AG04450 (cell line): Measurements from ENCODE around the gene CDKAL1. TPM values are rescaled to one million over a fixed set of nuclear protein-coding genes. Genes with fewer than 3 reads are reported as not detected.
"Not testable (repeated sequence)": the region's sequence is repeated elsewhere in the genome, so short reads cannot be mapped to it uniquely, and the experiment has no call there.

ENCODE experiments used
- CTCF ChIA-PET: fragments of 300-600, 350-600 bp; formaldehyde crosslinking; extraction: SDS; loops from one replicate; lab custom pipeline; 2022; ENCODE audit warnings: antibody characterized with exemption, inconsistent platforms; lab: Charles Lee
- POLR2A ChIA-PET: fragments of 350-600 bp; formaldehyde crosslinking; extraction: SDS; loops from one replicate; lab custom pipeline; 2021; ENCODE audit warnings: antibody characterized with exemption, inconsistent platforms; lab: Yijun Ruan, JAX
- DNase-seq: peaks from one replicate; pipeline ENCODE4 v3.0.0-alpha.2; 2011; ENCODE audit warnings: low read depth, low spot score
- H3K27ac ChIP-seq: one replicate; pipeline ENCODE4 v1.5.1; 2012; ENCODE audit warnings: low read depth, low read length, control low read depth
- H3K27me3 ChIP-seq: one replicate; pipeline ENCODE4 v1.6.0; 2012; ENCODE audit warnings: low read length; ENCODE audit not compliant: control insufficient read depth, insufficient read depth
- H3K4me3 ChIP-seq: 2 replicates; pipeline ENCODE4 v1.5.1; 2011; ENCODE audit warnings: mild to moderate bottlenecking, low read depth, low read length, control low read depth
- H3K9me3 ChIP-seq: 2 replicates; pipeline ENCODE4 v1.5.1; 2012; ENCODE audit warnings: low read length; ENCODE audit not compliant: control insufficient read depth, insufficient read depth
- CTCF ChIP-seq: IDR thresholded peaks from 2 replicates; pipeline ENCODE4 v1.5.1; 2011; ENCODE audit warnings: low read depth, low read length, control low read depth, inconsistent platforms
- polyA plus RNA-seq: library from polyadenylated mRNA; depleted of rRNA; stranded (reverse); fragments of >200 nt; gene quantifications from 2 replicates; pipeline ENCODE4 v1.2.3, GENCODE V29; 2011

The CDKAL1 gene
- polyA plus RNA-seq, 1 experiment: 9.2 TPM

- Histone ChIP-seq H3K27me3 (no peaks in the 10 kb centered on the region), H3K4me3 (no peak overlapping the region), H3K27ac (no peak overlapping the region), H3K9me3 (no peaks in the 10 kb centered on the region)
- no peak for DNase-seq
- ChIA-PET CTCF (interaction anchor here (1.0 to 1.1 kb wide), 2 partner anchors 9 to 11 kb away, joined by 3 to 4 read pairs; no protein-coding TSS in a partner anchor), POLR2A (no interaction called here)
- no peak for TF ChIP-seq CTCF
These were observed 5.1 kb downstream of the CDKAL1 start for GRCh38 chr6:20539387-20539786.

GRCh38 chr6:20540683-20541082 is 6.4 kb downstream of the CDKAL1 start:
- no peak for TF ChIP-seq CTCF
- no peak for DNase-seq
- Histone ChIP-seq H3K27me3 (no peaks in the 10 kb centered on the region), H3K4me3 (no peak overlapping the region), H3K27ac (no peak overlapping the region), H3K9me3 (no peaks in the 10 kb centered on the region)
- POLR2A ChIA-PET: no interaction called here
- CTCF ChIA-PET: interaction anchor here (0.7 to 1.1 kb wide), 2 partner anchors 10 to 268 kb away, joined by 3 read pairs; no protein-coding TSS in a partner anchor

- no peak for DNase-seq
- Histone ChIP-seq H3K27ac (no peak overlapping the region), H3K27me3 (no peaks in the 10 kb centered on the region), H3K4me3 (no peak overlapping the region), H3K9me3 (no peaks in the 10 kb centered on the region)
- POLR2A ChIA-PET: no interaction called here
- TF ChIP-seq CTCF: no peak
- CTCF ChIA-PET: interaction anchor here (0.7 kb wide), 1 partner anchor 268 kb away, joined by 3 read pairs; no protein-coding TSS in a partner anchor
These were observed 7.1 kb downstream of the CDKAL1 start for GRCh38 chr6:20541382-20541781.

GRCh38 chr6:20542927-20543602 is 8.8 kb downstream of the CDKAL1 start:
- Histone ChIP-seq H3K9me3 (no peaks in the 10 kb centered on the region), H3K27me3 (no peaks in the 10 kb centered on the region), H3K27ac (no peak overlapping the region), H3K4me3 (no peak overlapping the region)
- CTCF ChIA-PET: no interaction called here
- no peak for TF ChIP-seq CTCF
- POLR2A ChIA-PET: no interaction called here
- DNase-seq: peak; percentile 43

- CTCF ChIA-PET: interaction anchor here (1.0 to 1.4 kb wide), 2 partner anchors 19 to 144 kb away, joined by 4 to 7 read pairs; no protein-coding TSS in a partner anchor
- TF ChIP-seq CTCF: no peak
- H3K27ac ChIP-seq: no peak overlapping the region
- no peaks in the 10 kb centered on the region for H3K27me3 ChIP-seq
- DNase-seq: no peak
- no peak overlapping the region for H3K4me3 ChIP-seq
- H3K9me3 ChIP-seq: no peaks in the 10 kb centered on the region
- POLR2A ChIA-PET: no interaction called here
These were observed 14.0 kb downstream of the CDKAL1 start for GRCh38 chr6:20548264-20548663.

GRCh38 chr6:20549398-20549797 is 15.1 kb downstream of the CDKAL1 start:
- DNase-seq, H3K27ac ChIP-seq, H3K9me3 ChIP-seq, POLR2A ChIA-PET, H3K27me3 ChIP-seq, H3K4me3 ChIP-seq, CTCF ChIA-PET: not testable (repeated sequence)
